Prostate gland (tissue), 2 donors: ENCODE measurements around the gene TAF5. TPM values are rescaled to one million over a fixed set of nuclear protein-coding genes. Genes with fewer than 3 reads are reported as not detected.

Experiments
- microRNA counts, 2 donors: library from miRNA; unstranded; fragments of <30 nt; microRNA quantifications; one replicate each; lab custom pipeline; 2016 to 2017
- microRNA-seq: library from miRNA; unstranded; fragments of <30 nt; microRNA quantifications from one replicate; pipeline ENCODE4, GENCODE V29; 2016
- total RNA-seq, 2 donors: library from RNA; depleted of rRNA; stranded (reverse); fragments of >200 nt; gene quantifications; one replicate each; pipeline ENCODE4 v1.1.0, GENCODE V29; 2016

The TAF5 gene
- total RNA-seq, 2 donors from 2014 or later, result 3.7 to 16.0 TPM

MicroRNAs within 50 kb of the gene (microRNA counts, 767-probe panel; counts per million panel counts)
- microRNA hsa-miR-1307-3p (lab: Ali Mortazavi, UCI), result 431 to 927 counts per million in 2 donors

Small RNA genes within 50 kb of the gene (microRNA-seq; reads per million reads assigned to microRNA genes)
- gene MIR1307, result 892 reads per million, percentile 87 among the genes with 10 or more reads in this experiment

Other genes with a start within 250 kb of the TAF5 start
- 100 to 1,000 TPM in 1 of 2 donors, 10 to 100 TPM in 1; 88.4 to 112 TPM for gene NT5C2, start 174.7 kb upstream of the TAF5 start, total RNA-seq
- gene RPEL1, start 122.1 kb upstream of the TAF5 start, total RNA-seq, result not detected
- gene INA, start 90.8 kb upstream of the TAF5 start, total RNA-seq, result 1 to 10 TPM in 1 of 2 donors, under 1 TPM in 1; 0.14 to 2.0 TPM
- 10 to 100 TPM; 11.4 to 12.4 TPM for gene PCGF6, start 16.8 kb upstream of the TAF5 start, total RNA-seq
- 100 to 1,000 TPM; 206 to 234 TPM for gene ATP5MK, start 28.5 kb downstream of the TAF5 start, total RNA-seq
- gene PDCD11, start 28.6 kb downstream of the TAF5 start, total RNA-seq, result 10 to 100 TPM; 13.3 to 33.8 TPM
- 10 to 100 TPM; 11.7 to 82.8 TPM for gene CALHM2, start 84.4 kb downstream of the TAF5 start, total RNA-seq
- not detected for gene CALHM1, start 90.9 kb downstream of the TAF5 start, total RNA-seq
- under 1 TPM in 1 of 2 donors, not detected in 1; 0.51 TPM for gene CALHM3, start 111.3 kb downstream of the TAF5 start, total RNA-seq
- gene NEURL1, start 125.7 kb downstream of the TAF5 start, total RNA-seq, result 10 to 100 TPM in 1 of 2 donors, under 1 TPM in 1; 0.96 to 10.5 TPM